Right ventricle myocardium inferior (tissue), 1 donor: Measurements from ENCODE around the gene CRYGB. TPM values are rescaled to one million over a fixed set of nuclear protein-coding genes. Genes with fewer than 3 reads are reported as not detected.

Experiments
- total RNA-seq: library from RNA; stranded (reverse); fragmentation: NEBNext Ultra II Directional; extraction: Animal tissue kit (Norgen Biotek cat#: 25700); gene quantifications from one replicate; pipeline ENCODE4 v1.2.1, GENCODE V29; 2021
- donor health status: DM: no; HTN: yes; CAD: no; lungs with severe emphysema.

The CRYGB gene
- total RNA-seq, 1 donor from 2014 or later: not detected

Other genes starting within 250 kb of the CRYGB start
- gene PLEKHM3, start 120.6 kb downstream of the CRYGB start, total RNA-seq: 13.6 TPM
- gene CRYGD, start 21.6 kb downstream of the CRYGB start, total RNA-seq: not detected
- gene CRYGC, start 16.3 kb downstream of the CRYGB start, total RNA-seq: not detected
- not detected for gene CRYGA, start 17.4 kb upstream of the CRYGB start, total RNA-seq
- not detected for gene C2orf80, start 43.9 kb upstream of the CRYGB start, total RNA-seq
- gene IDH1, start 108.9 kb upstream of the CRYGB start, total RNA-seq: 52.4 TPM
- 14.8 TPM for gene PIKFYVE, start 120.1 kb upstream of the CRYGB start, total RNA-seq